LHCN-M2 (cell line): ENCODE results near the gene DEAF1. TPM values are rescaled to one million over a fixed set of nuclear protein-coding genes. Genes with fewer than 3 reads are reported as not detected.
"Not testable (repeated sequence)": the region's sequence is repeated elsewhere in the genome, so short reads cannot be mapped to it uniquely, and the experiment has no call there.

Experiments used
- DNase-seq: peaks from one replicate; pipeline ENCODE4 v3.0.0-alpha.2; 2012; ENCODE audit warnings: low read depth
- total RNA-seq: library from RNA; depleted of rRNA; stranded (reverse); fragments of >200 nt; gene quantifications from 2 replicates; pipeline ENCODE4 v1.2.3, GENCODE V29; 2014

Gene DEAF1
- total RNA-seq, 1 experiment from 2014 or later = 39.4 TPM

DNA sequence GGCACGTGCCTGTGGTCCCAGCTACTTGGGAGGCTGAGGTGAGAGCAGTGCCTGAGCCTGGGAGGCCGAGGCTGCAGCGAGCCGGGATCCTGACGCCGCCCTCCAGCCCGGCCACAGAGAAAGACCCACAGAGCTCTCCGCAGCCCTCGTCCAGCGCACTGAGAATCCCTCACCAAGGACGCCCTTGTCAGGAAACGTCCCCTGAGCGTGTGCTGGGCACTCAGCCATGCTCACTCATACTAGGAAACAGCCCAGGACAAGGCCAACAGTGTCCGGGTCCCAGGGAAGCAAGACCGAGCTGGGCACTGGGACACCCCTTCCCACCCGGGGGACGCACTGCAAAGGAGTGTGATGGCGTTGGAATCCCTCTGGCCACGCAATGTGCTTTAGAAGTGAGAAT is 14.5 kb downstream of the DEAF1 start:
- no peak for DNase-seq

DNA sequence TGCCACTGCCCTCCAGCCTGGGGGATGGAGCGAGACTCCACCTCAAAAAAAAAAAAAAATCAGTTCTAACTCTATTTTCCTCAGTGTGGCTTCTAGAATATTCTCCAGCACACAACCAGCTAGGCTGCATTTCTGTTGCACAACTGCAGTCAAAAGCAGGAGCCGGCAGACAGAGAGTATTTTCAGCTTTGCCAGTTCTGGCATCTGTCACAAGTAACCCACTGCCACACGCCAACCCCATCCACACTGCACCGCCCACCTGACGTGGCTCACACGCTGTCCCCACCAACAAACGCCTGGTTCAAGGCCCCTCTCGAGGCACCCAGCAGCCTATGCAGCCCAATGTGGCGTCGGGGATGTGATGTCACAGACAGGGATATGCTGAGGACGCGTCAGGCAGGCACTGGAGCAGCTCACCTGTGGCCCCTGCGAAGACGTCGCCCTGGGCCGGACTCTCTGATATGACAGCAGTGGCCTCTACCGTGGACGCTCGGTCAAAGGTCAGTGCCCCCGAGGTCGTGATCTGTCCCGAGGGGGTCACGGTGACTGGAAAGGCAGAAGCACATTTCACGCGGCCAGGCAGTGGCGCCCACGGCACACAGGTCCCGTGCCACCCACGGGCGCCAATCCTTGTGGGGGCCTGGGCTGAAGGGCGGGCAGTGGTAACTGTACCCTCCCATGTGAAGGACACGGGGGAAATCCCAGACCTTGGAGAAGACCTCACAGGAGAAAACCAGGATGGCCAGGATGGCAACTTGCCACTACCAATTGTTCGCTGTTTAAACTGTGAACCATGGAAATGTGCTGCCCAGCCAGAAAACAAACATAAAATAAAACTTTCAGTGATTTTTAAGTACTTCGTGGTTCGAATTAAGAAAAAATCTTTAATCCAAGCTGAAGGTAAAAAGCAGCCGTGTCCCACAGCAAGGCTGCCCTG is 15.5 kb downstream of the DEAF1 start:
- DNase-seq = no peak

GRCh38 chr11:678297-678696 is 16.7 kb downstream of the DEAF1 start:
- no peak for DNase-seq

GRCh38 chr11:674406-674805 is 20.6 kb downstream of the DEAF1 start:
- DNase-seq = no peak

DNA sequence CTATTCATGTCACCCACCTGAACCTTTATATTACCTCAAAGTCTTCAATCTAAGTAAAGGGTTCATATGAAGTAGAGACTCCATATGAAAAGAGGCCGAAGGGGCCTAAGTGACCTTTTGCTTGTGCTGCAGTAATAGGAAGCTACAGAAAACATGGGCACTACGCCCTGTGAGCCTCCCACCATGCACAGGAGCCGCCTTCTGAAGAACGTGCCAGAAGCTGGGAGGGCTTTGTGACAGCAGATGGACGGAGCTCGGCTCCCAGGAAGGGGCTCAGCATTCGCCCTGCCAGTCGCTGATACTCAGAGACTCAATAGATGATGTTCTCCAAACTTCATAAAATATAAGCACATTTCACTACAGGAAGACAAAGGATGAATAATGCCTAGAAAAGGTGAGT is 21.2 kb downstream of the DEAF1 start:
- DNase-seq = no peak

DNA sequence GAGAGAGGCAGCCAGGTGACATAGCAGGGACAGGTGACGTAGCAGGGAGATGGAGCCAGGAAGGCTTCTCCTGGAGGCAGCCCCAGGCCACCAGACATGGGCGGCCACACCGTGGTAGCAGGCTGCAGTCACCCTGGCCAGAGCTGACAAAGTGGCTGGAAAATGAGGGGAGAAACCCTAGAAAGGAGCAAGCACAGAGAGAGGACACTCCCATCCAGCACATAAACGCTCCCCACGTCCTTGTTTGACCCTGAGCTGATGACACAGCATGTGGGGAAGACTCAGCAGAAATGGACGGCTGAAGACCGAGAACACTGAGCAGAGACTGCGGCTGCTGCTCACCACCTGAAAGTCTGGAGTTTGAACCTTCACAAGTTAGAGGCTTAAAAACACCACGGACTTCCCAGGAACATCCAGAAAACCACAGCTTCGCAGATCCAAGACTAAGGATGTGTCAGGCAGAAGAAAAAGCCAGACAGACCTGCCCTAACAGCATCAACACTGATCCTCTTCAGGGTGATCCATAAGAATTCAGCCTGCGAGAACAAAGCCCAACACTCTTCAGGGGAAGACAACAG is 29.2 kb downstream of the DEAF1 start:
- peak; percentile 78 for DNase-seq

DNA sequence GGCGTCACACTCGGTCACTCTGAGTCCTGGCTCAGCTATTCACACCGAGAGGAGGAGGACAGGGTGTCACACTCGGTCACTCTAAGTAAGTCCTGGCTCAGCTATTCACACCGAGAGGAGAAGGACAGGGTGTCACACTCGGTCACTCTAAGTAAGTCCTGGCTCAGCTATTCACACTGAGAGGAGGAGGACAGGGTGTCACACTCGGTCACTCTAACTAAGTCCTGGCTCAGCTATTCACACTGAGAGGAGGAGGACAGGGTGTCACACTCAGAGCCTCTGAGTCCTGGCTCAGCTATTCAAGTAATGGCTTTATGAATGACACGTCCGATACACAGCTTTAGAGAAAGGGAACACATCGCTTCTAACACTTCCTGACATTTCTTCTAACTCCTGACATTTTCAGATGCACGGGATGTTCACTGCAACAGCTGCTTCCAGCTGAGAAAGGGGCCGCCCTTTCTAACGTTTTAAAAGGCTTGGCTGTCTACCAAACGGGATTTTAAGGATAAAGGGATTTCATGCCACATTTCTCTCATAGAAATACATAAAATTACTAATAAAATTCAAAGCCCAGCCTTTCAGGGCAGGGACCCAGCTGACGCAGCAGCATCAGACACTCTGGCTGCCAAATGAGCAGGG is 29.8 kb downstream of the DEAF1 start:
- peak; percentile 83 for DNase-seq

- DNase-seq = peak; percentile 51
Observed at GRCh38 chr11:662689-663274, 32.2 kb downstream of the DEAF1 start.

DNA sequence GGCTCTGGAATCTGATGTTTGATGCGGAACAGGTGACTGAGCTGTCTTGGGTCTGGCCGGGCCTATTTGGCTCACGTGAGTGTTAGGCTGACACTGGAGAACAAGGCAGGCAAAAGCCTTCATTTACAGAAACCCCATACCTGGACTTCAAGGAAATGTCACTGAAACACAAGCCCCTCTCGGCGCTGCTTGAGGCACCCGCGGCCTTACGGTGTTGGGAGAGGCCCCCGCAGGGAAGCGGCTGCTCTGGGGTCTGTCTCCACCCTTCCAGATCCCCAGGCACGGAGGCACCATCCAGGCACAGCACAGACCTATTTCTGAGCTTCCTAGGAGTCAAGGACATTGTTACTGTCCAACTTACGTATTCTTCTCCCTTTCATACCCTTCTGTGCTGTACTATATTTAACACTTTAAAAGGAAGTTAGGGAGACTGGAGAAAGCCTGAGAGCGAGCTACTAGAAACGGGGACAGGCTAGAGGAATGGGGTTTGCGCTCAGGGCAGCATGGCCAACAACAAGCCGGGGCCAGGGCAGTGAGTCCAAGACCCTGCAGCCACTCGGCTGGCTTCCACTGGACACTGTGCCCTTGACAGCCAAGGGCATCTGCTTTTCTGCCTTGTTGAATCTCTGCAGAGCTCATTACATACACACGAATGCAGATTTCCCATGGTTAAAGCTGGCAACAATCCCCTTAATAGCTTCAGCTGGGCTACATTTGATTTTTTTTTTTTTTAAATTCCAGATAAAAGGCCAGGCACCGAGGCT is 34.2 kb downstream of the DEAF1 start:
- no peak for DNase-seq

DNA sequence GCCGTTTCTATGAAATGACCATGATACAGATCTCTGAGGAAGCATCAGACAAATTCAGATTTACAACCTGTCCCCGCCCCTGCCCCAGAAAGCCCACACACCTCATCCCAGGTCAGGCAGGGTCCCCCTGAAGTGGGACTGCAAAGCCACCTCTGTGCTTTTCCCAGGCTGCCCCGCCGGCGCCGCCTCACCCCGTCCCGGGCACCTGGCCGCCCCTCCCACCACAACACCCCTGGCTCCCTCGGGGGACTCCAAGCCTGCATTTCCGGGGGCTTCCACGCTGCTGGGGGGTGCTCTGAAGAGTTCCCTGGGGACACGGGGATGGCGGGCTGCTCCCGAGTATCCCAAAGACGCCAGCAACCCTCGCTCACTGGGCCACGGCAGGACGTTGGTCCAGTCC is 34.7 kb downstream of the DEAF1 start:
- no peak for DNase-seq

- no peak for DNase-seq
Observed at GRCh38 chr11:659532-660085, 35.4 kb downstream of the DEAF1 start.

- no peak for DNase-seq
Observed at GRCh38 chr11:657691-658126, 37.3 kb downstream of the DEAF1 start.

GRCh38 chr11:656866-657265 is 38.2 kb downstream of the DEAF1 start:
- no peak for DNase-seq

GRCh38 chr11:656426-656825 is 38.6 kb downstream of the DEAF1 start:
- no peak for DNase-seq

DNA sequence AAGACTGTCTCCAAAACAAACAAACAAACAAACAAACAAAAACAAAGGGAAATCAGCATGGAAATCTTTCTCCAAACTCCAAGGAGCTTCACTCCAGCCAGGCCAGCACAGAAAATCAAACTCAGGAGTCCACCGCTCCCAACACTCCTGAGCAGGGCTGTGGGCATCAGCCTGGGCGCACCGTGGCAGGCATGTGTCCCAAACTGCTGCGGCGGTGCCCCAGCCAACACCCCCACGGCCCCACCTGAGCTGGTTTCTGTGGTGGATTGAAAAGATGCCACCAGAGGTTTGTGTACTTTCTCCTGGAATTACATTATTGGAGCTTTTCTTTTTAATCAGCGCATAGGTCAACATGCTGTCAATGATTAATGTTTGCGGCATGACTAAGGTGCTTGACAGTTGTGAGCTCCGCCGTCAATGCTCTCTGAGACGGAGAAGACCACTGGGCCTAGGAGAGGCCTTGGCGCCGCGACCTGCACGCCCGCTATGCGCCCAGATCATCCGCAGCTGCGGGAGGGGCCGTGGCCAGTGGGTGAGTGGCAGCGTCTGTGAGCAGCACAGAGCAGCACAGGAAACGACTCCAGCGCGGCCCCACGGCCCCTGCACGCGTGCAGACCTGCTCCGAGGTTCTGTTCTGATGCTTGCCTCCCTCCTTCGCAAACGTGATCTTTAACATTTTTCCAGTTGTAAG is 39.8 kb downstream of the DEAF1 start:
- DNase-seq = no peak

GRCh38 chr11:654444-654843 is 40.6 kb downstream of the DEAF1 start:
- DNase-seq = not testable (repeated sequence)

GRCh38 chr11:653837-654236 is 41.2 kb downstream of the DEAF1 start:
- no peak for DNase-seq

- not testable (repeated sequence) for DNase-seq
Observed at GRCh38 chr11:653136-653535, 41.9 kb downstream of the DEAF1 start.

- DNase-seq = peak; percentile 29
Observed at GRCh38 chr11:650482-650881, 44.5 kb downstream of the DEAF1 start.

GRCh38 chr11:647672-648158 is 47.3 kb downstream of the DEAF1 start:
- not testable (repeated sequence) for DNase-seq
